Femur (tissue), 1 donor: ENCODE data around the gene NPY1R.

ENCODE experiments used
- DNase-seq: peaks from one replicate; pipeline ENCODE4 v3.0.0-alpha.2; 2017

The NPY1R gene

DNA sequence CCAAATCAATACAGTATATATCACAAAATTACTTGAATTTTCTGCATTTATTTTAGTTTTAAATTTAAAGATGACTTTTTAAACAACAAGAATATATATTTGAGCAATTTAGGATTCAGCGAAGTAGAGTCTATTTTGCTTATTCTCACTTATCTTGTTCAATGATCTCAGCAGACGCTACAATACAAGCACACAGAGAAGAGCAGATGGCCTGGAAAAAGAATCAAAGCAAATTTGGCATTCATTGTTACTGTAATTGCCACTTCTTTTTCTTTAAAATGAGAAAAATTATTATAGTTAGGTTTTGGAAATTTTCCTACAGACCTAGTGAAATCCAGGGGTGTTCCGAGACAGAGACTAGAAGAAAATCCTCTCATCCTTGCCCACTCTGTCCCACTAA is 57.5 kb downstream of the NPY1R start:
- no peak for DNase-seq
